ENCODE results near the gene KPRP. TPM values are rescaled to one million over a fixed set of nuclear protein-coding genes. Genes with fewer than 3 reads are reported as not detected.

The KPRP gene
- total and polyA plus RNA-seq, 2 donors from 2014 or later: not detected

DNA sequence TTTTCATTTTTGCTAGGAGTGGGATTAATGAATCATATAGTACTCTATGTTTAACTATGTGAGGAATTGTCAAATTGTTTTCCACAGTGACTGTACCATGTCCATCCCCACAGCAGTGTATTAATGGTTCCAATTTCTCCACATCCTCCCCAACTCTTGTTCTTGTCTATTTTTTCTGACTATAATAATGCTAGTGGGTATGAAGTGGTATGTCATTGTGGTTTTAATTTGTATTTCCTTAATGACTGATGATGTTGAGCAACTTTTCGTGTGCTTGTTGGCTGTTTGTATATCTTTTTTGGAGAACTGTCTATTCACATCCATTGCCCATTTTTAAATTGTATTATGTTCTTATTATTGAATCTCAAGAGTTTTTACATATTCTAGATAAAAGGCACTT is 10.0 kb upstream of the KPRP start:
- Histone ChIP-seq H3K36me3 (ENCODE audit: control insufficient read depth in 2 of 3, insufficient read depth in 3 of 3, low read length in 3 of 3) (no peaks in the 10 kb centered on the region), H3K4me3 (ENCODE audit: low read length in 3 of 3) (no peak overlapping the region), H3K27me3 (ENCODE audit: control insufficient read depth, insufficient read depth, low read length) (no peaks in the 10 kb centered on the region), H3K9ac (ENCODE audit: low read length in 3 of 3) (no peak overlapping the region), H3K4me1 (ENCODE audit: control insufficient read depth in 2 of 3, insufficient read depth in 2 of 3, low read depth in 1 of 3, low read length in 3 of 3) (no peaks in the 10 kb centered on the region), H3K9me3 (ENCODE audit: control insufficient read depth in 2 of 3, insufficient read depth in 1 of 3, low read length in 3 of 3) (no peaks in the 10 kb centered on the region), H3K27ac (ENCODE audit: low read depth in 2 of 2, low read length in 2 of 2) (no peak overlapping the region)
- intact Hi-C loops (cut with DNase I): no loop called here
- DNase-seq: no peak
- TF ChIP-seq, protein P1, sequence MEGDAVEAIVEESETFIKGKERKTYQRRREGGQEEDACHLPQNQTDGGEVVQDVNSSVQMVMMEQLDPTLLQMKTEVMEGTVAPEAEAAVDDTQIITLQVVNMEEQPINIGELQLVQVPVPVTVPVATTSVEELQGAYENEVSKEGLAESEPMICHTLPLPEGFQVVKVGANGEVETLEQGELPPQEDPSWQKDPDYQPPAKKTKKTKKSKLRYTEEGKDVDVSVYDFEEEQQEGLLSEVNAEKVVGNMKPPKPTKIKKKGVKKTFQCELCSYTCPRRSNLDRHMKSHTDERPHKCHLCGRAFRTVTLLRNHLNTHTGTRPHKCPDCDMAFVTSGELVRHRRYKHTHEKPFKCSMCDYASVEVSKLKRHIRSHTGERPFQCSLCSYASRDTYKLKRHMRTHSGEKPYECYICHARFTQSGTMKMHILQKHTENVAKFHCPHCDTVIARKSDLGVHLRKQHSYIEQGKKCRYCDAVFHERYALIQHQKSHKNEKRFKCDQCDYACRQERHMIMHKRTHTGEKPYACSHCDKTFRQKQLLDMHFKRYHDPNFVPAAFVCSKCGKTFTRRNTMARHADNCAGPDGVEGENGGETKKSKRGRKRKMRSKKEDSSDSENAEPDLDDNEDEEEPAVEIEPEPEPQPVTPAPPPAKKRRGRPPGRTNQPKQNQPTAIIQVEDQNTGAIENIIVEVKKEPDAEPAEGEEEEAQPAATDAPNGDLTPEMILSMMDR (IDR thresholded peaks at IDR 0.05; ENCODE audit: borderline replicate concordance, extremely low read depth, insufficient read depth): no peak
- FAIRE-seq: no peak

DNA sequence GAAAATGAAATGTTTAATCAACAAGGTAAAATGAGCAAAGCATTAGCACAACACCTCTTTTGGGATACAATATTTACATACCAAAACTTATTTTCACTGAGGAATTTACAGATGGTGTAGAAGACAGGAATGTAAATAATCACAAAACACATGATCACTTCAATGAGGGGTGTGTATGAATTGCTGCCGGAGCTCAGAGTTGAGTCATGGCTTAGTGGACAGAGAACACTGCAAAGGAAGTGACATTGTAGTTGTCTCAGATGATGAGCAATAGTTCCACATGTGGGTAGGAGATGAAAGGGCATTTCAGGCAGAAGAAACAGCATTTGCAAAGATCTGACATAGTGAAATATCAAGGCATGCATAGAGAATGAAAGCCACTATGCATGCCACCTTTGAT is 5.6 kb upstream of the KPRP start:
- intact Hi-C loops (cut with DNase I): no loop called here
- Histone ChIP-seq H3K36me3 (ENCODE audit: control insufficient read depth in 2 of 3, insufficient read depth in 3 of 3, low read length in 3 of 3) (no peaks in the 10 kb centered on the region), H3K4me1 (ENCODE audit: control insufficient read depth in 2 of 3, insufficient read depth in 2 of 3, low read depth in 1 of 3, low read length in 3 of 3) (no peaks in the 10 kb centered on the region), H3K4me3 (ENCODE audit: low read length in 3 of 3) (no peak overlapping the region), H3K9me3 (ENCODE audit: control insufficient read depth in 2 of 3, insufficient read depth in 1 of 3, low read length in 3 of 3) (no peaks in the 10 kb centered on the region), H3K27ac (ENCODE audit: low read depth in 2 of 2, low read length in 2 of 2) (no peak overlapping the region), H3K27me3 (ENCODE audit: control insufficient read depth, insufficient read depth, low read length) (no peaks in the 10 kb centered on the region), H3K9ac (ENCODE audit: low read length in 3 of 3) (no peak overlapping the region)
- TF ChIP-seq, protein P1 (IDR thresholded peaks at IDR 0.05; ENCODE audit: borderline replicate concordance, extremely low read depth, insufficient read depth): no peak
- FAIRE-seq (no peak), DNase-seq (no peak)

DNA sequence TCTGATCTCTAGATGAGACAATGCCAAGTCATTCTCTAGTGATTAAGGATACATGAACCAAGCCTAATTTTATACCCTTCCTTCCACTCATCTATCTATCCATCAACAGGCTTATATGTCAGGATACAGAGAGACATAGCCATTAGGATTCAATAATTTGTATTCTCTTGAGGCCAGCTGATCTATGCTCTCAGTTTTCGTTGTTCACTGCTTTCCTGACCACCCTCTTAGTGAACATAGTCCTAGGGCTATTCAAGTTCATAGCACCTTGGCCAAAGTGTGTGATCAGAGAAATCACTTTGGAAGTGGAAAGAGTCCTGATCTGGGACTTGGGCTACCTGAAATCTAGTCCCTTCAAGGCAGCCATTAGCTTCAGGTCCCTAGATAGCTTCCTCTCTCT is 4.2 kb upstream of the KPRP start:
- intact Hi-C loops (cut with DNase I): no loop called here
- Histone ChIP-seq H3K36me3 (ENCODE audit: control insufficient read depth in 2 of 3, insufficient read depth in 3 of 3, low read length in 3 of 3) (no peaks in the 10 kb centered on the region), H3K9ac (ENCODE audit: low read length in 3 of 3) (no peak overlapping the region), H3K4me3 (ENCODE audit: low read length in 3 of 3) (no peak overlapping the region), H3K27ac (ENCODE audit: low read depth in 2 of 2, low read length in 2 of 2) (no peak overlapping the region), H3K4me1 (ENCODE audit: control insufficient read depth in 2 of 3, insufficient read depth in 2 of 3, low read depth in 1 of 3, low read length in 3 of 3) (no peaks in the 10 kb centered on the region), H3K27me3 (ENCODE audit: control insufficient read depth, insufficient read depth, low read length) (no peaks in the 10 kb centered on the region), H3K9me3 (ENCODE audit: control insufficient read depth in 2 of 3, insufficient read depth in 1 of 3, low read length in 3 of 3) (no peaks in the 10 kb centered on the region)
- no peak for DNase-seq
- FAIRE-seq: no peak
- TF ChIP-seq, protein P1 (IDR thresholded peaks at IDR 0.05; ENCODE audit: borderline replicate concordance, extremely low read depth, insufficient read depth): no peak

DNA sequence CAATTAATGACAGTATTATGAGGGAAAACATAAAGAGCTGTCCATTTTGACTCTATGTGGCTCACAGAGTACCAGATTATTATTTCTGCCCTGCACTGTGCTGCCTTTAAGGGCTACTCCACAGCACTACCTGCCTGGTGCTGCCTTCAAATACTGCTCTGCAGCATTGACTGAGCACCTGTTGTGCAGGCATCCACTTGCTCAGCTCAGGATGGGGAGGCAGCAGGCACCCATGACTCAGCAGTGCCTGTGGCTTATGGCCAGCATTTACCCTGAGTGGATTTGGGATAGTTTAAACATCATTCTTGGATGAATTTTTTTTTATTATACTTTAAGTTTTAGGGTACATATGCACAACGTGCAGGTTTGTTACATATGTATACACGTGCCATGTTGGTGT is 953 bp upstream of the KPRP start:
- Histone ChIP-seq H3K36me3 (ENCODE audit: control insufficient read depth in 2 of 3, insufficient read depth in 3 of 3, low read length in 3 of 3) (no peaks in the 10 kb centered on the region), H3K27me3 (ENCODE audit: control insufficient read depth, insufficient read depth, low read length) (no peaks in the 10 kb centered on the region), H3K27ac (ENCODE audit: low read depth in 2 of 2, low read length in 2 of 2) (no peak overlapping the region), H3K4me1 (ENCODE audit: control insufficient read depth in 2 of 3, insufficient read depth in 2 of 3, low read depth in 1 of 3, low read length in 3 of 3) (no peaks in the 10 kb centered on the region), H3K9me3 (ENCODE audit: control insufficient read depth in 2 of 3, insufficient read depth in 1 of 3, low read length in 3 of 3) (no peaks in the 10 kb centered on the region), H3K9ac (ENCODE audit: low read length in 3 of 3) (no peak overlapping the region), H3K4me3 (ENCODE audit: low read length in 3 of 3) (no peak overlapping the region)
- no peak for DNase-seq
- TF ChIP-seq, protein P1 (IDR thresholded peaks at IDR 0.05; ENCODE audit: borderline replicate concordance, extremely low read depth, insufficient read depth): no peak
- no peak for FAIRE-seq
- intact Hi-C loops (cut with DNase I): no loop called here

Data from kidney (tissue), 14 donors.